Natural killer cell (primary cell): ENCODE measurements around the gene ZG16B. TPM values are rescaled to one million over a fixed set of nuclear protein-coding genes. Genes with fewer than 3 reads are reported as not detected.

Experiments used
- ATAC-seq, 3 donors: fragments of 150-1000 bp in 2 of 3; fragments of 200-7000 bp in 1 of 3; cut with Tn5 transposase; 1 replicate in 1 of 3; 2 replicates in 2 of 3; pipeline ENCODE4 v1.10.0; 2021; ENCODE audit warnings: mild to moderate bottlenecking in 2 of 3, moderate library complexity in 2 of 3
- DNase-seq, 2 donors: peaks; one replicate each; pipeline versions ENCODE4 v3.0.0 to v3.0.0-alpha.2; 2013 to 2021; ENCODE audit warnings: mixed read lengths in 1 of 2
- H3K27ac ChIP-seq: one replicate; pipeline ENCODE4 v1.5.1; 2013; ENCODE audit warnings: mild to moderate bottlenecking, low read length
- H3K27me3 ChIP-seq: one replicate; pipeline ENCODE4 v1.6.1; 2013; ENCODE audit warnings: low read length; ENCODE audit not compliant: control insufficient read depth, insufficient read depth
- H3K36me3 ChIP-seq: one replicate; pipeline ENCODE4 v1.6.1; 2013; ENCODE audit warnings: low read length; ENCODE audit not compliant: control insufficient read depth, insufficient read depth
- H3K4me1 ChIP-seq: one replicate; pipeline ENCODE4 v1.6.1; 2013; ENCODE audit warnings: low read length; ENCODE audit not compliant: control insufficient read depth, insufficient read depth
- H3K4me3 ChIP-seq: one replicate; pipeline ENCODE4 v1.5.1; 2013; ENCODE audit warnings: low read length
- H3K9me3 ChIP-seq: one replicate; pipeline ENCODE4 v1.6.1; 2013; ENCODE audit warnings: low read length; ENCODE audit not compliant: control insufficient read depth, insufficient read depth
- H3K27ac Mint-ChIP-seq, 2 donors: one replicate each; pipeline ENCODE4 v1.8.0; 2022; ENCODE audit warnings: mild to moderate bottlenecking in 2 of 2, mixed read lengths in 2 of 2, moderate library complexity in 1 of 2
- H3K27me3 Mint-ChIP-seq, 2 donors: one replicate each; pipeline ENCODE4 v1.8.0; 2022; ENCODE audit warnings: low read depth in 2 of 2, mixed read lengths in 2 of 2
- H3K36me3 Mint-ChIP-seq: one replicate; pipeline ENCODE4 v1.8.0; 2022; ENCODE audit warnings: mixed read lengths
- H3K4me1 Mint-ChIP-seq, 2 donors: one replicate each; pipeline ENCODE4 v1.8.0; 2022; ENCODE audit warnings: mixed read lengths in 2 of 2
- H3K4me3 Mint-ChIP-seq: one replicate; pipeline ENCODE4 v1.8.0; 2022; ENCODE audit warnings: mild to moderate bottlenecking, moderate library complexity, mixed read lengths
- H3K9me3 Mint-ChIP-seq, 2 donors: one replicate each; pipeline ENCODE4 v1.8.0; 2022; ENCODE audit warnings: mixed read lengths in 2 of 2
- WGBS: methylation state at CpG from one replicate; pipeline ENCODE4 v1.1.7; 2013; ENCODE audit warnings: missing lambda C conversion rate; ENCODE audit not compliant: insufficient coverage; 5-methylcytosine and 5-hydroxymethylcytosine counted together
- intact Hi-C: fragments of 100-400 bp; cut with micrococcal nuclease; formaldehyde crosslinking; loops from one replicate; pipeline ENCODE4 v1.14.2; 2022
- total RNA-seq, 4 donors: library from RNA; stranded (reverse); fragments of 120-200 nt in 1 of 4; gene quantifications; one replicate each; pipeline versions ENCODE4 v1.2.3 to v1.2.4, GENCODE V29; 2013 to 2022
- TF ChIP-seq, protein P1 (sequence below): fragments of 200-600 bp; IDR thresholded peaks from one replicate; pipeline ENCODE4 v1.8.0; 2022; ENCODE audit warnings: antibody characterized with exemption

ZG16B gene
- total RNA-seq, 3 donors from 2014 or later (not counting 1 experiment from before 2014, with no cell fraction given), result 0.78 to 1.5 (median 1.1) TPM

DNA sequence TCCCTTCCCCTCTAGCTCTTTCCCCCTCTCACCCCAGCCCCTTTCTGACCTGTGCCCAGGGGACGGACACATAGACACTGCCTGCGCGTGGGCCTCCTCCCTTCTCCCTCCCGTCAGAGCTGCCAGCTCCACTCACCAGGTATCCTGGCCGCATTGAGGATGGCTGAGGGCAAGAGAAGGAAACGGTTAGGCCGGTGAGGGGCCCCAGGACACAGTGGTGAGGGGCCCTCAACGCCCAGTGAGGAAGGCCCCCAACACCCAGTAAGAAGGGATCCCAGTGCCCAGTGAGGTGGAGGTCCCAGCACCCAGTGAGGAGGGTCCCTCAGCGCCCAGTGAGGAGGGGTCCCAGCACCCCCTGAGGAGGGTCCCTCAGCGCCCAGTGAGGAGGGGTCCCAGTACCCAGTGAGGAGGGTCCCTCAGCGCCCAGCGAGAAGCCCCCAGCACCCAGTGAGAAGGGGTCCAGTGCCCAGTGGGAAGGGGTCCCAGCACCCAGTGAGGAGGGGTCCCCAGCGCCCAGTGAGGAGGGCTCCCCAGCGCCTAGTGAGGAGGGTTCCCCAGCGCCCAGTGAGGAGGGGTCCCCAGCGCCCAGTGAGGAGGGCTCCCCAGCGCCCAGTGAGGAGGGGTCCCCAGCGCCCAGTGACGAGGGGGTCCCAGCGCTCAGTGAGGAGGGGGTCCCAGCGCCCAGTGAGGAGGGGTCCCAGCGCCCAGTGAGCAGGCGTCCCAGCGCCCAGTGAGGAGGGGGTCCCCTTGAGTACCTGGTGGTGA, 26.8 kb downstream of the ZG16B start:
- ATAC-seq, result no peak
- Mint-ChIP-seq H3K27me3 (peaks cover 0 to 22% of the 10 kb centered on the region in 2 donors), H3K9me3 (peaks cover 5 to 9% of the 10 kb centered on the region in 2 donors), H3K4me1 (peaks cover 14 to 21% of the 10 kb centered on the region in 2 donors), H3K36me3 (peaks cover 10% of the 10 kb centered on the region), H3K4me3 (peak overlapping the region; percentile 43), H3K27ac (peak overlapping the region in 1 of 2 donors; percentile 81)
- Histone ChIP-seq H3K4me3 (peak overlapping the region; percentile 27), H3K27ac (peak overlapping the region; percentile 26), H3K4me1 (peaks cover 37% of the 10 kb centered on the region), H3K9me3 (peaks cover 6% of the 10 kb centered on the region), H3K36me3 (no peaks in the 10 kb centered on the region), H3K27me3 (peaks cover 3% of the 10 kb centered on the region)
- WGBS, result 91% methylated on average over 23 of the region's 24 CpGs
- intact Hi-C loops, result no loop called here
- TF ChIP-seq, protein P1, sequence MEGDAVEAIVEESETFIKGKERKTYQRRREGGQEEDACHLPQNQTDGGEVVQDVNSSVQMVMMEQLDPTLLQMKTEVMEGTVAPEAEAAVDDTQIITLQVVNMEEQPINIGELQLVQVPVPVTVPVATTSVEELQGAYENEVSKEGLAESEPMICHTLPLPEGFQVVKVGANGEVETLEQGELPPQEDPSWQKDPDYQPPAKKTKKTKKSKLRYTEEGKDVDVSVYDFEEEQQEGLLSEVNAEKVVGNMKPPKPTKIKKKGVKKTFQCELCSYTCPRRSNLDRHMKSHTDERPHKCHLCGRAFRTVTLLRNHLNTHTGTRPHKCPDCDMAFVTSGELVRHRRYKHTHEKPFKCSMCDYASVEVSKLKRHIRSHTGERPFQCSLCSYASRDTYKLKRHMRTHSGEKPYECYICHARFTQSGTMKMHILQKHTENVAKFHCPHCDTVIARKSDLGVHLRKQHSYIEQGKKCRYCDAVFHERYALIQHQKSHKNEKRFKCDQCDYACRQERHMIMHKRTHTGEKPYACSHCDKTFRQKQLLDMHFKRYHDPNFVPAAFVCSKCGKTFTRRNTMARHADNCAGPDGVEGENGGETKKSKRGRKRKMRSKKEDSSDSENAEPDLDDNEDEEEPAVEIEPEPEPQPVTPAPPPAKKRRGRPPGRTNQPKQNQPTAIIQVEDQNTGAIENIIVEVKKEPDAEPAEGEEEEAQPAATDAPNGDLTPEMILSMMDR, result no peak
- DNase-seq, result no peak

DNA sequence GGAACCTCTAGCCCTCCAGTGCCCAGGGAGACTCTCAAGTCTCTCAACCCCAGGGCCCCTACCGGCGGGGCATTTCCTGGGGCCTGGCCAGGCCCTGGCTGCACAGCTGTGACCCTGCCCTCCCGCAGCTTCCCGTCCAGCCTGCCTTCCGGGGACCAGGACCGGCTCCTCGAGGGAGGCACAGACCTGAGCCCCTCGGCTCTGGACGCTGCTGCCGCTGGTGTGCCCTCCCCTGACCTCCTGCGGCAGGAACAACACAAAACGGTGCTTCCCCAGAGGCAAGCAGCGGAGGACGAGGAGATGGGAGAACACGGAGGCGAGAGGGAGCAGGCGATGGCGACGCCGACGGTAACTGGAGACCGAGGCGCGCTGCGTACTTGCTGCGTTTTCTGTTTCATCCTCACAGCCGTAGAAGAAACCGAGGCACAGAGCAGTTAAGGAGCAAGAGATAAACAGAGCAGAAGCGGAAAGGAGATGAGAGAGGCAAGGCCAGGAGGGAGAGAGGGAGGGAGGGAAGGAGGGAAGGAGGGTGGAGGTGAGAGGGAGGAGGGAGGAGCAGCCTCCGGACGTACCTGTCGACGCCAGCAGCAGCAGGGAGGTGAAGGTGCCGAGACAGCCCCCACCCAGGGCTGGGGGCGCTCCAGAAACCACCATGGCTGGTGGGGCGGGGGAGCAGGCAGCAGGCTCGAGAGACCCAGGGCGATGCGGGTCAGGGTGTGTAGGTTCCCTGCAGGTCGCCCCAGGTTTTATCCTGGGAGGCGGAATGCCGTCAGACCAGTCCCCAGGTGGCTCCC, 27.5 kb downstream of the ZG16B start, which contains the start of gene PRSS22:
PRSS22 (minus strand) TSS at position 720 of the 794 bp plus-strand sequence; CDS start at position 654, 66 bp downstream.
- H3K9me3 ChIP-seq, result peaks cover 6% of the 10 kb centered on the region
- peaks cover 5 to 9% of the 10 kb centered on the region in 2 donors for H3K9me3 Mint-ChIP-seq
- H3K4me1 Mint-ChIP-seq, result peaks cover 14 to 21% of the 10 kb centered on the region in 2 donors
- H3K36me3 Mint-ChIP-seq, result peaks cover 10% of the 10 kb centered on the region
- H3K27ac Mint-ChIP-seq, result peak within 1 kb of the TSS; percentile 55 to 81
- 10% methylated on average over 42 of the region's 42 CpGs for WGBS
- H3K36me3 ChIP-seq, result no peaks in the 10 kb centered on the region
- H3K27me3 ChIP-seq, result peaks cover 3% of the 10 kb centered on the region
- peaks cover 31% of the 10 kb centered on the region for H3K4me1 ChIP-seq
- H3K4me3 ChIP-seq, result peak within 1 kb of the TSS; percentile 27
- peak within 1 kb of the TSS; percentile 32 for H3K27ac ChIP-seq
- H3K27me3 Mint-ChIP-seq, result peaks cover 0 to 22% of the 10 kb centered on the region in 2 donors
- DNase-seq, result peak in 1 of 2 donors; percentile 51
- peak; percentile 25 to 66 (median 54) for ATAC-seq
- intact Hi-C loops, result no loop called here
- TF ChIP-seq, protein P1, result no peak
- peak within 1 kb of the TSS; percentile 94 for H3K4me3 Mint-ChIP-seq

DNA sequence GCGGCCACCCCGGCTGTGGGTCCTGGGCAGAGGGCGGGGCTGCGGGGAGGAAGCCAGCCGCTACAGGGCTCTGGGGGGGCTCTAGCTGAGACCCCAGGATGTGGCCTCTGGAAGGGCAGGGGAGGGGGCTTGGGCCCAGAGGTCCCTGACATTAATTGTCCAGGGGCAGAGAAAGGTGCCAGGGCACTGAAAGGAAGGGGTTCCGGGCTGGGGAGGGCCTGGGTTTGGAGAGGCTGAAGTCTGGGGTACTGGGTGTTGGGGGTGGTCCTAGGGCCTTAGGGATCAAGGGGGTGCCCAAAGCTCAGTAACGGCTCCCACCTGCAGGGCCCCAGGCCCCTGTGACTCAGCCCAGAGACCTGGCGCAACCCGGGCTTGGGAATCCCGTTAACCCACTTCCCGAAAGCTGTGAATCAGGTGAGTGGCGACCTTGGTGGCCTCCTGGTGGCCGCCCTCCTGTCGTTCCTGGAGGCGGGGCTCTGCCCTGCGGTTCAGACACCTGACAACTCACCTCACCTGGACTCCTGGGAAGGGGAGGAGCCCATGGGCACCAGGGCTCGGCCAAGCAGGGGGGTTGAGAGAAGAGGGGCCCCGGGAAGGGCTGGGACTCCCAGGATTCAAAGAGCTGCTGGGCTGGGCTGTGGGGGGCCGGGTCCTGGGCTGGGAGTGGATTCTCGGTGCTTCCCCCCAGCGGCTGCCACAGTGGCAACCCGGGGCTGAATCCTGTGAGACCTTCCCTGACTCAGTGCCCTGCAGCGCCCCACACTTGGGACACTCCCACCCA, 28.3 kb downstream of the ZG16B start:
- Mint-ChIP-seq H3K9me3 (peaks cover 5 to 9% of the 10 kb centered on the region in 2 donors), H3K27me3 (peaks cover 0 to 22% of the 10 kb centered on the region in 2 donors), H3K27ac (peak overlapping the region in 1 of 2 donors; percentile 81), H3K4me1 (peaks cover 14 to 21% of the 10 kb centered on the region in 2 donors), H3K4me3 (peak overlapping the region; percentile 50), H3K36me3 (peaks cover 10% of the 10 kb centered on the region)
- TF ChIP-seq, protein P1, result no peak
- Histone ChIP-seq H3K27me3 (peaks cover 3% of the 10 kb centered on the region), H3K4me1 (peaks cover 31% of the 10 kb centered on the region), H3K9me3 (peaks cover 6% of the 10 kb centered on the region), H3K4me3 (peak overlapping the region; percentile 27), H3K27ac (peak overlapping the region; percentile 32), H3K36me3 (no peaks in the 10 kb centered on the region)
- intact Hi-C loops, result no loop called here
- ATAC-seq, result peak in 1 of 3 donors; percentile 13
- 15% methylated on average over 23 of the region's 23 CpGs for WGBS
- DNase-seq, result peak in 1 of 2 donors; percentile 35
